Measurements from ENCODE around the gene ADAM21.

DNA sequence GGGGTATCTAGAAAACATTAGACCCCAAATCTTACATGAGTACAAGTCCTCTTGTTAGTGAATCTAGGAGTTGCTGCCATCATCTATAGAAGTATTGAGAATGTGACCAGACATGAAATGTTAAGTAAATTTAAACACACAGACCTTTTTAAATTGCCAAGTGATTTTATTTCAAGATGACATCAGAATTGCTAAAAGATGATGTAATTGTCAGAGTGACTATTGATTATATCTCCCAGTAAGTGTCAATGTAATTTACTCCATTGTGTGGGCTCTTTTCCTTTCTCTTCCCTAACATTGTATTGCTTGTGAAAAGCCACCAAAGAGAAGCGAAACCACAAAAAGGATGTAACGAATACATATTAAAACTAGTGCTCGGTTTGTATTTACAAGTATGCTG lies 16.8 kb downstream of the ADAM21 start:
- TF ChIP-seq POLR2A (IDR thresholded peaks at IDR 0.05; ENCODE audit: low read length) (no peak), GATA1 (IDR thresholded peaks at IDR 0.05; ENCODE audit: low read depth, low read length) (no peak)
